Upper lobe of left lung (tissue), 4 donors: ENCODE measurements around the gene TNFAIP2.
"Not testable (repeated sequence)": the region's sequence is repeated elsewhere in the genome, so short reads cannot be mapped to it uniquely, and the experiment has no call there.

Experiments
- EP300 ChIP-seq, 4 donors: sonication (generic); formaldehyde crosslinking; IDR thresholded peaks; one replicate each; pipeline ENCODE4 v1.5.1; 2017; ENCODE audit warnings: antibody characterized with exemption in 4 of 4, control low read depth in 2 of 4
- POLR2A ChIP-seq, 4 donors: fragments of 450-650 bp; IDR thresholded peaks; one replicate each; pipeline ENCODE4 v1.5.1; 2016 to 2017; ENCODE audit warnings: antibody characterized with exemption in 4 of 4, mild to moderate bottlenecking in 2 of 4
- POLR2AphosphoS5 ChIP-seq, 2 donors: sonication (generic); formaldehyde crosslinking; IDR thresholded peaks; one replicate each; pipeline ENCODE4 v1.5.1; 2017; ENCODE audit warnings: antibody characterized with exemption in 2 of 2
- TF ChIP-seq, protein P1 (sequence below), 6 experiments: fragments of 450-650 bp in 4 of 6; fragments of 200-600 bp in 2 of 6; sonication (generic) in 2 of 6; IDR thresholded peaks; one replicate each; pipeline ENCODE4 v1.5.1; 2016 to 2019; ENCODE audit warnings: antibody characterized with exemption in 6 of 6

DNA sequence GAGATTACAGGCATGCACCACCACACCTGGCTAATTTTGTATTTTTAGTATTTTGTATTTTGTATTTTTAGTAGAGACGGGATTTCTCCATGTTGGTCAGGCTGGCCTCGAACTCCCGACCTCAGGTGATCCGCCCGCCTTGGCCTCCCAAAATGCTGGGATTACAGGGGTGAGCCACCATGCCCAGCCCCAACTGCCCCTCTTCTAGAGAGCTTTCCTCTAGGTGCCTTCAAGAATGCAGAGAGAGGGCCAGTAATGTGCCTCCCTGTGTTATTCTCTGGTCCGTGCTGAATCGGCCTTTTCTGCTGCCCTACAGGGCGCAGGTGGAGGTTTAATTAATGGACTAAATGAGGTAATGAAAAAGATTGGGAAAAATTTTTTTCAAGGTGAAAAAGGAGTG, 3.7 kb upstream of the TNFAIP2 start:
- TF ChIP-seq, protein P1, sequence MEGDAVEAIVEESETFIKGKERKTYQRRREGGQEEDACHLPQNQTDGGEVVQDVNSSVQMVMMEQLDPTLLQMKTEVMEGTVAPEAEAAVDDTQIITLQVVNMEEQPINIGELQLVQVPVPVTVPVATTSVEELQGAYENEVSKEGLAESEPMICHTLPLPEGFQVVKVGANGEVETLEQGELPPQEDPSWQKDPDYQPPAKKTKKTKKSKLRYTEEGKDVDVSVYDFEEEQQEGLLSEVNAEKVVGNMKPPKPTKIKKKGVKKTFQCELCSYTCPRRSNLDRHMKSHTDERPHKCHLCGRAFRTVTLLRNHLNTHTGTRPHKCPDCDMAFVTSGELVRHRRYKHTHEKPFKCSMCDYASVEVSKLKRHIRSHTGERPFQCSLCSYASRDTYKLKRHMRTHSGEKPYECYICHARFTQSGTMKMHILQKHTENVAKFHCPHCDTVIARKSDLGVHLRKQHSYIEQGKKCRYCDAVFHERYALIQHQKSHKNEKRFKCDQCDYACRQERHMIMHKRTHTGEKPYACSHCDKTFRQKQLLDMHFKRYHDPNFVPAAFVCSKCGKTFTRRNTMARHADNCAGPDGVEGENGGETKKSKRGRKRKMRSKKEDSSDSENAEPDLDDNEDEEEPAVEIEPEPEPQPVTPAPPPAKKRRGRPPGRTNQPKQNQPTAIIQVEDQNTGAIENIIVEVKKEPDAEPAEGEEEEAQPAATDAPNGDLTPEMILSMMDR (IDR thresholded peaks at IDR 0.05): not testable (repeated sequence)
- not testable (repeated sequence) for TF ChIP-seq EP300, POLR2AphosphoS5, POLR2A (IDR thresholded peaks at IDR 0.05)
